Motor neuron (in vitro differentiated cells): ENCODE measurements around the gene DCBLD1. TPM values are rescaled to one million over a fixed set of nuclear protein-coding genes. Genes with fewer than 3 reads are reported as not detected.
"Not testable (repeated sequence)": the region's sequence is repeated elsewhere in the genome, so short reads cannot be mapped to it uniquely, and the experiment has no call there.

Experiments used
- ATAC-seq, 8 experiments: fragments of 200-7000 bp; cut with Tn5 transposase; replicated peaks in 6 of 8; 2 replicates each; pipeline ENCODE4 v1.8.0; 2021; ENCODE audit warnings: mild to moderate bottlenecking in 8 of 8, moderate library complexity in 8 of 8
- H3K27ac ChIP-seq, 2 donors: fragments of 250-450 bp; sonication (Bioruptor Pico); 2 replicates each; pipeline ENCODE4 v1.9.0; 2021; ENCODE audit warnings: antibody characterized with exemption in 2 of 2, mild to moderate bottlenecking in 2 of 2, moderate library complexity in 1 of 2
- H3K4me1 ChIP-seq, 2 donors: fragments of 250-450 bp; sonication (Bioruptor Pico); replicated peaks in 1 of 2; 2 replicates each; pipeline ENCODE4 v1.6.1; 2021; ENCODE audit warnings: antibody characterized with exemption in 2 of 2, mild to moderate bottlenecking in 2 of 2, moderate library complexity in 1 of 2
- H3K4me3 ChIP-seq, 5 donors: fragments of 250-450 bp; sonication (Bioruptor Pico); 2 replicates each; pipeline ENCODE4 v1.9.0; 2021; ENCODE audit warnings: antibody characterized with exemption in 5 of 5, mild to moderate bottlenecking in 5 of 5, moderate library complexity in 4 of 5
- WGBS, 10 experiments: fragments of 450-650 bp; shearing (Covaris generic); methylation state at CpG; one replicate each; pipeline ENCODE4 v1.0.0; 2022; 5-methylcytosine and 5-hydroxymethylcytosine counted together
- in situ Hi-C, 9 experiments: fragments of 400-800 bp; cut with MboI; loops; one replicate each; pipeline ENCODE4 v1.15.0; 2021; ENCODE audit warnings: low sequenced_read_pairs in 9 of 9, low pct_unique_long_range_greater_than_20kb in 2 of 9; ENCODE audit not compliant: unreplicated experiment in 9 of 9
- total RNA-seq, 8 experiments: library from RNA; unstranded; fragments of 300-600 nt; gene quantifications; 2 replicates each; pipeline versions ENCODE4 v1.2.3 to v1.2.4, GENCODE V29; 2022

Gene DCBLD1
- total RNA-seq, 8 experiments from 2014 or later, result 1.4 to 12.8 (median 7.5) TPM

DNA sequence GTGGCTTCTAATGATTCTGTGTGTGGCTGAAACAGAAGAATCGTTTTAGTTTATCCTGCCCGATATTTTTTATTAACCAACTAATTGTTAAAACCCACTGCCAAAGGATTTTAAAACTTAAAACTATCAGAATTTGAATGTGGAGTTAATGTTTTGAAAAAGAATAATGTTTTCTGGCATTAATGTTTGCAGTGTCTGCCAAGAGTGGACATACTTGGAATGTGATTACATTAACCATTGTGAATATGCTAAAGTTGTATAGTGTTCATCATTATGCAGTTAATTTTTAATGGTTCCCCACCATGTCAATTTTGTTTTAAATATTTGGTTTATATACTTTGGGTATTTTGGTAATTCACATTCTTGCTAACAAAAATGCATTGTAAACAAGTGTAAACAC, 24.4 kb downstream of the DCBLD1 start:
- in situ Hi-C loops, result no loop called here
- Histone ChIP-seq H3K4me1 (peaks cover under 1 to 24% of the 10 kb centered on the region in 2 donors), H3K27ac (no peak overlapping the region)

DNA sequence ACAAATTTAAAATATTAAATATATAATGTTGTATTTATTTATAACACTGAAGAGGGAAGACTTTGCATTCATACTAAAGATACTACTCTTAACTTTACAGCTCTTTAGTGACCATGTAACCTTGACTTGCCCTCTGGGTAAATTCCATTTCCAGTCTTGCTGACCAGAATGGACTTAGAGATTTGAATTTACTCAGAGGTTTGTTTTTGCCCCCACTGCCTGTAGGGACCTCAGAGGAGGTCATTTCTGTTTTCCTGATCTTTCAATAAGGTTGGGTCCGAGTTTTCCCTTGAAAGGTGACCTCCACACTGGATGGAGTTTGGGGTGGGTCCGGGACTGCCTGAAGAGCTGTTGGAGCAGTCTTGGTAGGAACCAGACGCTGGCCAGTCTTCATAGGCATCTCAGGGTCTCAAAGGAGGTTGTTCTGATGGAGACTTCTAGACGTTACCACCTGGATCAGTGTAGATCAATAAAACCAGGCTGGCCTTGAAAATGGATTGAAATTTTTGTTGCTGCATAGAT, 26.0 kb downstream of the DCBLD1 start:
- no peak overlapping the region for H3K27ac ChIP-seq
- in situ Hi-C loops, result no loop called here
- H3K4me1 ChIP-seq, result peaks cover 7 to 32% of the 10 kb centered on the region in 2 donors
- WGBS, 10 experiments, result 40 to 95% (median 90%) methylated on average over 1 to 3 of the region's 4 CpGs; no CpG with 5 or more reads in 5 of the 10 experiments
- H3K4me3 ChIP-seq, result no peak overlapping the region
- no peak for ATAC-seq

More for the DNA sequence above, 24.4 kb downstream of the DCBLD1 start:
- WGBS, 10 experiments, result 0 to 100% (median 81%) methylated on average over 1 to 2 of the region's 2 CpGs; no CpG with 5 or more reads in 2 of the 10 experiments
- H3K4me3 ChIP-seq, result no peak overlapping the region
- peak in 2 of 8 experiments; percentile 39 to 61 for ATAC-seq

DNA sequence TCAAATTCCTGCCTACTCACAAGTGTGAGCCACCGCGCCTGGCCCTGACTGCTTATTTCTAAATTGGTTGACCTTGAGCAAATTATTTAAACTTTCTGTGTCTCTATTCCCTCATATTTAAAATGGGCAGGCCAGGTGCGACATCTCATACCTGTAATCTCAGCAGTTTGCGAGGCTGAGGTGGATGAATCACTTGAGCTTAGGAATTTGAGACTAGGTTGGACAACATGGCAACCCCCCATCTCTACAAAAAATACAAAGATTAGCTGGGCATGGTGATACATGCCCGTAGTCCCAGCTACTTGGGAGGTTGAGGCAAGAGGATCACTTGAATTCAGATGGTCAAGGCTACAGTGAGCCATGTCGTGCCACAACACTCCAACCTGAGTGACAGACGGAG, 26.5 kb downstream of the DCBLD1 start:
- in situ Hi-C loops, result no loop called here
- 94 to 100% (median 96%) methylated on average over 2 to 6 of the region's 7 CpGs; no CpG with 5 or more reads in 3 of the 10 experiments for WGBS, 10 experiments
- H3K27ac ChIP-seq, result no peak overlapping the region
- no peak for ATAC-seq
- H3K4me3 ChIP-seq, result no peak overlapping the region
- H3K4me1 ChIP-seq, result peaks cover 7 to 32% of the 10 kb centered on the region in 2 donors

DNA sequence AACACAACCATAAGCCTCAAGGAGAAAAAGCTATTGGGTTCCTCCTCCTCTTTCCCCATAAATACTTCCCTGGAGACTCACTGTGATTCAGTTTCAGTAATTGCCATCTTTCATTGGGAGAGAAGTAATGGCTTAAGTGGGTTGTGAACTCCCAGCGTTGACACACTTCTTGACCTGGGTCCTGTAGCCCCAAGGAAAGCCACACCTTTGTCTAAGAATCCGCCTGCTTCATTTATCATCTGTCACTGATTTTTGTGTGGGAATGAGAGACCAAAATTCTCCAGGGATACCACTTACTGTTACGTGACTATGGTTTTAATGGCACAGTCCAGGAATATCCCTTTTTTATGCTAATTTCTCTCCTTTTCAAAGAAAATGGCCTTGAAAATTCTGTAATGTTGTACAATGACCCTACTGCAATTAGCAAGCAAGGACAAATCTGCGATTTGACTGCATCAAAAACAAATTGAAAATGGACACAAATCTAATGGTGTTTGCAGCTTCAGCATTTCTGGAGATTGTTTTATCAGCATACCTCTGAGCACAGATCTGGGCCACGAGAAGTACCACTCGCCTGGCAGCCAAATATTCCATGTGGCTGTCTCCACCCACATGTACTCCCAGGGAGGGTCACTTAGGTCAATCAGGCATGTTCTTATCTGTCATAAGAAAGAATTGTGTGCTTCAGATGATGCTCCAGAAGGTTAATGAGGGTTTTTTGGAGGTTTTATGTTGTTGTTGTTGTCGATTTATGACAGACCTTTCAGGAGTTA, 29.8 kb downstream of the DCBLD1 start:
- ATAC-seq, result peak in 5 of 8 experiments; percentile 33 to 64 (median 45)
- no peak overlapping the region for H3K4me3 ChIP-seq
- H3K27ac ChIP-seq, result no peak overlapping the region
- in situ Hi-C loops, result no loop called here
- 60 to 100% (median 84%) methylated on average over 1 to 7 of the region's 7 CpGs for WGBS, 10 experiments
- peaks cover 7 to 18% of the 10 kb centered on the region in 2 donors for H3K4me1 ChIP-seq

DNA sequence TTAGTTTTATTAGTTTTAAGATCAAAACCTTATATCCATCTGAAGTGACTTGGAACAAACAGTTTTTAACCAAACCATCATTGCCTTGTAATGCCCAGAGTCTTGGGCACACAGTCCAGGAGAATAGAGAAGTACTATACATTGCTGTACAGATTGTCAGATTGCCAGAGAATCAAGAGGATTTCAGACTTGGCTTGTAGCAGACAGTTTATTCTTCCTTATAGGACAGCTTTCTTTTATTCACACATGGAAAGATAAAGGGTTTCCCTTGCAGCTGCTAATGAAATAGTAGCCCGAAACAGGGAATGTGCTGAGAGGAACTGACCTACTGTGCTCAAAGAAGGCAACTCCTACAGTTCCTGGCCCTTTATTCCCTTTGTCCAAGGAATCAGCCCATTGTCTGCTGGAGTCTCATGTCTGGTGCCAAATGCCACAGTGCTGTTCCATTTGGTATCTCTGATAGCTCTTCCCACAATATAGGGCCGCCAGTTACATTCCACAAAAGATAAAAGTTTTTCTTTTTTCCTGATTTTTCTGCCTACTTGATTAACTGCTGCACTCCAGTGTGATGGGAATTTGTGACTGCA, 30.6 kb downstream of the DCBLD1 start:
- Histone ChIP-seq H3K27ac (no peak overlapping the region), H3K4me3 (no peak overlapping the region), H3K4me1 (peaks cover 7 to 14% of the 10 kb centered on the region in 2 donors)
- 0 to 100% (median 70%) methylated on average over 1 to 2 of the region's 2 CpGs; no CpG with 5 or more reads in 3 of the 10 experiments for WGBS, 10 experiments
- peak in 2 of 8 experiments; percentile 13 to 40 for ATAC-seq
- in situ Hi-C loops, result no loop called here

DNA sequence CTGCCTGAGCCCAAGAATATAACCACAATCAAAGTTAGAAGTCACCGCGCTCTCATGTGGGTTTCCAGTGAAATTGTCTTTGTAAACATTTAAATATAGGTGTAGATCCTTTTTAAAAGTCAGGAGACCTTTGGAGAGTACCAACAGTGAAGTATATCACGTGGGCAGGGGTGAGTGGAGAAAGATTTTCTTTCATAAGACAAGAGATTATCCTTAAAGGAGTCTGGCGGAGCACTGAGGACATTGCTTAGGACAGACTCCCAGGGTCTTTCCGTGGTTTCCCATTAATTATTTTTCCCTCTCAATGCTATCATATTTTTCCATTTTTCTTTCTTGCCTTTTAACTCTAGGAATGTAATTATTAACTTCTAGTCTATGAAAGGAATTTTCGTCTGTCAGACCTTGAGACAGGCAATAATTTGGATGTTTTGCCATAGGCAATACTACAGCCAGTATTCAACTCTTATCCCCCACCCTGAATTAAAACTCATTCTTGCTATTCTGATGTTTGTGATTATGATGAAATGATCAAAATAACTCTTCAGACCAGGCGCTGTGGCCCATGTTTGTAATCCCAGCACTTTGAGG, 31.4 kb downstream of the DCBLD1 start:
- Histone ChIP-seq H3K4me1 (peaks cover 7 to 14% of the 10 kb centered on the region in 2 donors), H3K27ac (no peak overlapping the region), H3K4me3 (no peak overlapping the region)
- ATAC-seq, result no peak
- WGBS, 10 experiments, result 71 to 93% (median 87%) methylated on average over 2 to 7 of the region's 7 CpGs; no CpG with 5 or more reads in 1 of the 10 experiments
- in situ Hi-C loops, result no loop called here

DNA sequence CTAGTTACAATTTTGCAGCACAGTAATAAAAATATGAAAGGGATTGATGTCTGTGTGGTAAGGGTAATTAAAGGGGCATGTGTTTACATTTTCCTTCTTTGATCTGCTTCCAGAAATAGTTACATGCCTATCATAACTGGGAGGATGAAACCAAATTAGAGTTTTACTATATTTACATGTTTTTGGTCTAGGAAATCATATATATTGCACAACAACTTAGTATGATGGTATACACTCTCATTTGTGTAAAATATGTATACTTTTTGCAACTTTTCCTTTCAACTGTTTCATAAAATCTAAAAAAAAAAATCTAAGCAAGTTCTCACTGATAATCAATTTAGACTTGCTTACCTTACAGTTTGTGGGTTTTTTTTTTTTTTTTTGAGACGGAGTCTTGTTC, 32.2 kb downstream of the DCBLD1 start:
- in situ Hi-C loops, result no loop called here

DNA sequence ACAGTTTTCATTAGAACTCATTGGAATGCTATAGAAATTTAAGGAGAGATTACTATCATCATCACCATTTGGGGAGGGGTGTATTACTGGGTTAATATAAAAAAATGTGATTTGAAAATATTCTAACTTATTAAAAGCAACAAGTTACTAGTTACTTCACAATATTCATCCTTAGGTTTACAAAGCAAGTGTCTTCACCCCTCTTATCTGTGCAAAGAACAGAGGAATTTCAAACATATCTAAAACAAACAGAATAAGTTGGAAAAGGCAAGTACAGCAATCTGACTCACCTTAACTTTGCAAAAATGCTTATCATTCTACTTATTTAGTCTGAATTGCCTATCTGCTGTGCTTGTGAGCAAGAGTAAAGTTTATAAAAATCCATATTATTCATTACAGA, 32.9 kb downstream of the DCBLD1 start:
- Histone ChIP-seq H3K4me1 (peaks cover 7 to 14% of the 10 kb centered on the region in 2 donors), H3K4me3 (no peak overlapping the region), H3K27ac (no peak overlapping the region)
- in situ Hi-C loops, result no loop called here
- no peak for ATAC-seq

More for the DNA sequence above, 32.2 kb downstream of the DCBLD1 start:
- H3K4me3 ChIP-seq, result no peak overlapping the region
- ATAC-seq, result no peak
- no peak overlapping the region for H3K27ac ChIP-seq
- peaks cover 7 to 14% of the 10 kb centered on the region in 2 donors for H3K4me1 ChIP-seq
- 70 to 100% (median 100%) methylated on average over 1 of the region's 1 CpG; no CpG with 5 or more reads in 6 of the 10 experiments for WGBS, 10 experiments

DNA sequence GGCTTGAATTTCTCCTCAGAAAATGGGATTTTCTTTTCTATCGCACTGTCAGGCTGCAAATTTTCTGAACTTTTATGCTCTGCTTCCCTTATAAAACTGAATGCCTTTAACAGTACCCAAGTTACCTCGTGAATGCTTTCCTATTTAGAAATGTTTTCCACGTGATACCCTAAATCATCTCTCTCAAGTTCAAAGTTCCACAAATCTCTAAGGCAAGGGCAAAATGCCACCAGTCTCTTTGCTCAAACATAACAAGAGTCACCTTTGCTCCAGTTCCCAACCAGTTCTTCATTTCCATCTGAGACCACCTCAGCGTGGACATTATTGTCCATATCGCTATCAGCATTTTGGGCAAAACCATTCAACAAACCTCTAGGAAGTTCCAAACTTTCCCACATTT, 35.5 kb downstream of the DCBLD1 start:
- H3K4me3 ChIP-seq, ATAC-seq: not testable (repeated sequence)

DNA sequence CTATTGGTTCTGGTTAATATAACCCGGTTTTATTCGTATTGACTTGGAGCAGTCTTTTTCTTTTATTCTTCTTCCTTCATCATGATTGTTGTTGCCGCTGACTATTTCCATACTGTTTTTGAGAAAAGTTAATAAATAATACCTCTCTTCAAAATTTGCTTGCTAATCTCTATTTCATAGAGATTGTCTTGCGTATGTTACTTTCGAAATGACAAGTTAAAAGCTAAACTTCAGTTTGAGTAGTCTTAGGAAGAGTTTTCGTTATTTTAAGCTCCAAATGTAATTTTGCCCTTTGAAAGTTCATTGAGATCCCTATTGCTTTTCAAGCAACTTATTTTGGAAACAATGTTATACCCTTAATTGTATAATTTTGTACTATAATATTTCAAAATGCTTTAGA, 36.4 kb downstream of the DCBLD1 start:
- Histone ChIP-seq H3K4me1 (no peaks in the 10 kb centered on the region), H3K4me3 (no peak overlapping the region), H3K27ac (no peak overlapping the region)
- no peak for ATAC-seq
- in situ Hi-C loops, result no loop called here
- 95 to 100% (median 99%) methylated on average over 2 to 6 of the region's 6 CpGs for WGBS, 10 experiments

More for the DNA sequence above, 35.5 kb downstream of the DCBLD1 start:
- H3K4me1 ChIP-seq, H3K27ac ChIP-seq, in situ Hi-C loops: not testable (repeated sequence)
- WGBS, 10 experiments, result 75 to 100% (median 98%) methylated on average over 1 to 5 of the region's 5 CpGs; no CpG with 5 or more reads in 1 of the 10 experiments

DNA sequence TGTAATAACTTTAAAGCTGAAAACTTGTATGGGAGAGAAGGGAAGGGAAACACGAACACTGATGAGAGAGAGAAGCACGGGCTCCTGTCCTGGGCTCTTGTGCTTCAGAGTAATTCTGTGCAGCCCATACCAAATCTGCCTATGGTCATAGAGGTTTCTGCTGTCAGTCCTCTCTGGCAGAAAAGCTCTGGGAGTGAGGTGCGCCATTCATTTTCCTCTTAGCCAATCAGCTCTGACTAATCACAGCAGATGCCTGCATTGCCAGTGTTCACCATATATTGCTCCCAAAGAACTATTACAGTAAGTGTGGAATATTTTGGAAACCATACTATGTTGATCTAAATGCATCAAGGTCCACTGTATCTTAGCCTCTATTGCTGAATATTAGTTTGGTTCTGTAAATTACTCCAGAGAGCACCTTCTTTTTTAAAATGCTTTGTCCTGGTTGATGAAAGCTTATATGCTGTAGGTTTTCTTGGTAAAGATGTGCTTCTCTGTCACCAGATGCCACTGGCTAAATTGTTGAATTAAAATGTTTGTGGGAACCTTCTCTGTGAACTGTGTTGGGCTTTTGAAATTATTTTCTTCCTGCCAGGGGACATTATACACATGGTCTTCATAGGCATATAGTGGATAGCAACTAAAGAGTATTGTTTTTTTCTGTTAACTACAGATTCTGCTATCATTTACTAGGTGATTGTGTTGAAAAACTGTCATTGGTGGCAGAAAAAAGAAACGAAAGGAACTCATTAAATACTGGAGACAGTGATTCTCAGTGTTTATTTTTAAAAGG, 38.3 kb downstream of the DCBLD1 start:
- peaks cover 0 to 4% of the 10 kb centered on the region in 2 donors for H3K4me1 ChIP-seq
- no peak overlapping the region for H3K27ac ChIP-seq
- WGBS, 10 experiments, result 64 to 100% (median 79%) methylated on average over 1 to 3 of the region's 4 CpGs
- H3K4me3 ChIP-seq, result no peak overlapping the region
- ATAC-seq, result no peak
- in situ Hi-C loops, result no loop called here

DNA sequence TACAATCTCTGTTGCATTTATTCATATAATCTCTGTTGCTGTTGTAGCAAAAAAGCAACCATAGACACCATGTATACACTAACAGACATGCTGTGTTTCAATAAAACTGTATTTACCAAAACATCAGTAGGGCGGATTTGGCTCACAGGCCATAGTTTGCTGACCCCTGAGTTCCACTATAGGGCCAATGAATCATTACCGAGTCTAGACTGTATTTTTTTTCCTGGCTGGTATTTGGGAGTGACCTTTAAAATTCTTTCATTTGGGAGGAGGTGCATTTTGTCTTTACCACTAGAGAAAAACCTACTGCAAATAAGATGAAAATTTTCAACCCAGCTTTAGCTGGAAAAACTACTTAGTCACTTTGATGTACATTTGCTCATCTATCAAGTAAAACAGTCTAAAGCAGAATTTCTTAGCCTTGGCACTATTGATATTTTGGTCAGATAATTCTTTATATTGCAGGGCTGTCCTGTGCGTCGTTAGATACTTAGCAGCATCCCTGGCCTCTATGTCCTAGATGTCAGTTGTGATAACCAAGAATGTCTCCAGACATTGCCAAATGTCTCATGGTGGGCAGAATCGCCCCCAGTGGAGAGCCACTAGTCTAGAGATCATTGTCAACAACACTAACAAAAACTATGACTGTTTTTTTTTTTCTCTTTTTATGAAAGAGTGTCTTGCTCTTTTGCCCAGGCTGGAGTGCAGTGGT, 39.5 kb downstream of the DCBLD1 start:
- peaks cover 0 to 4% of the 10 kb centered on the region in 2 donors for H3K4me1 ChIP-seq
- no peak for ATAC-seq
- no peak overlapping the region for H3K4me3 ChIP-seq
- in situ Hi-C loops, result no loop called here
- H3K27ac ChIP-seq, result no peak overlapping the region
- WGBS, 10 experiments, result 67 to 100% (median 91%) methylated on average over 1 to 5 of the region's 5 CpGs
